SK-N-SH (cell line): ENCODE results near the gene CYP27B1. TPM values are rescaled to one million over a fixed set of nuclear protein-coding genes. Genes with fewer than 3 reads are reported as not detected.

ENCODE experiments used
- CTCF ChIA-PET: fragments of 300-600, 350-600 bp; formaldehyde crosslinking; extraction: SDS; loops from one replicate; lab custom pipeline; 2021; lab: Yijun Ruan, JAX
- POLR2A ChIA-PET: fragments of 350-600 bp; sonication (Branson Sonifier 250); formaldehyde crosslinking; extraction: SDS; loops from one replicate; lab custom pipeline; 2020; ENCODE audit warnings: antibody characterized with exemption, inconsistent platforms; lab: Yijun Ruan, JAX
- DNase-seq: peaks from one replicate; pipeline ENCODE4 v3.0.0; 2012
- H2AFZ ChIP-seq: fragments of 200-600 bp; sonication (generic); 2 replicates; pipeline ENCODE4 v1.8.1; 2016; ENCODE audit warnings: antibody characterized with exemption, mild to moderate bottlenecking, low read depth
- H3F3A ChIP-seq: fragments of 200-600 bp; sonication (generic); replicated peaks from 2 replicates; pipeline ENCODE3; 2016; ENCODE audit warnings: antibody characterized with exemption, mild to moderate bottlenecking; ENCODE audit not compliant: insufficient read depth
- H3K27ac ChIP-seq, 2 experiments: fragments of 200-500 bp in 1 of 2; fragments of 200-600 bp in 1 of 2; sonication (Bioruptor generic) in 1 of 2; sonication (generic), shearing (Covaris generic) in 1 of 2; 2 replicates each; pipeline versions ENCODE4 v1.5.1 to v1.6.1; 2014 to 2016; ENCODE audit warnings: low read depth in 2 of 2, inconsistent platforms in 1 of 2, low read length in 1 of 2, mild to moderate bottlenecking in 1 of 2, mixed read lengths in 1 of 2
- H3K27me3 ChIP-seq: fragments of 200-600 bp; sonication (generic), shearing (Covaris generic); 2 replicates; pipeline ENCODE4 v1.6.1; 2016; ENCODE audit warnings: mixed run types; ENCODE audit not compliant: insufficient read depth
- H3K36me3 ChIP-seq, 2 experiments: fragments of 200-500 bp in 1 of 2; fragments of 200-600 bp in 1 of 2; sonication (Bioruptor generic) in 1 of 2; sonication (generic) in 1 of 2; replicated peaks in 1 of 2; 2 replicates each; pipeline versions ENCODE3 to v1.5.1; 2014 to 2016; ENCODE audit warnings: low read length in 1 of 2, mild to moderate bottlenecking in 1 of 2; ENCODE audit not compliant: insufficient read depth in 2 of 2, control insufficient read depth in 1 of 2
- H3K4me1 ChIP-seq, 2 experiments: fragments of 200-500 bp in 1 of 2; fragments of 200-600 bp in 1 of 2; sonication (Bioruptor generic) in 1 of 2; sonication (generic), shearing (Covaris generic) in 1 of 2; 2 replicates each; pipeline versions ENCODE4 v1.5.1 to v1.6.1; 2014 to 2016; ENCODE audit warnings: low read depth in 1 of 2, low read length in 1 of 2, mixed run types in 1 of 2; ENCODE audit not compliant: insufficient read depth in 2 of 2, control insufficient read depth in 1 of 2
- H3K4me2 ChIP-seq: fragments of 200-600 bp; sonication (generic), shearing (Covaris generic); 2 replicates; pipeline ENCODE4 v1.6.1; 2017; ENCODE audit warnings: mixed run types
- H3K4me3 ChIP-seq, 2 experiments: fragments of 200-500 bp in 1 of 2; fragments of 200-600 bp in 1 of 2; sonication (Bioruptor generic) in 1 of 2; sonication (generic), shearing (Covaris generic) in 1 of 2; 2 replicates each; pipeline versions ENCODE4 v1.5.1 to v1.8.1; 2014 to 2016; ENCODE audit warnings: low read depth in 2 of 2, inconsistent platforms in 1 of 2, low read length in 1 of 2, mild to moderate bottlenecking in 1 of 2, mixed read lengths in 1 of 2, moderate library complexity in 1 of 2
- H3K79me2 ChIP-seq: fragments of 200-600 bp; sonication (generic); 2 replicates; pipeline ENCODE4 v1.8.1; 2017; ENCODE audit warnings: mild to moderate bottlenecking; ENCODE audit not compliant: insufficient read depth
- H3K9ac ChIP-seq: fragments of 200-600 bp; sonication (generic); 2 replicates; pipeline ENCODE4 v1.6.1; 2017; ENCODE audit warnings: mixed run types
- H3K9me2 ChIP-seq: fragments of 200-600 bp; sonication (generic); 2 replicates; pipeline ENCODE4 v1.6.1; 2017; ENCODE audit warnings: mixed run types
- H3K9me3 ChIP-seq: fragments of 200-600 bp; sonication (generic); 2 replicates; pipeline ENCODE4 v1.6.1; 2017; ENCODE audit warnings: mixed run types, mild to moderate bottlenecking, moderate library complexity
- H4K20me1 ChIP-seq: fragments of 200-600 bp; sonication (generic); 2 replicates; pipeline ENCODE4 v1.6.1; 2017; ENCODE audit warnings: mild to moderate bottlenecking, mixed run types; ENCODE audit not compliant: insufficient read depth
- CHD2 ChIP-seq: fragments of 150-350 bp; IDR thresholded peaks from 2 replicates; pipeline ENCODE4 v1.6.1; 2018; ENCODE audit warnings: low read length; ENCODE audit not compliant: partially characterized antibody
- ELF1 ChIP-seq: IDR thresholded peaks from 2 replicates; pipeline ENCODE4 v1.4.0; 2012
- EP300 ChIP-seq, 2 experiments: IDR thresholded peaks; 2 replicates each; pipeline versions ENCODE4 v1.4.0 to v1.6.1; 2012; ENCODE audit warnings: borderline replicate concordance in 1 of 2, low read depth in 1 of 2, low read length in 1 of 2
- EZH2phosphoT487 ChIP-seq: fragments of 200-600 bp; sonication (generic); IDR thresholded peaks from 2 replicates; pipeline ENCODE4 v1.6.1; 2017; ENCODE audit warnings: low read depth, mixed run types, mild to moderate bottlenecking, antibody characterized with exemption, moderate library complexity, borderline replicate concordance
- FOSL2 ChIP-seq: IDR thresholded peaks from 2 replicates; pipeline ENCODE4 v1.4.0; 2012; ENCODE audit warnings: low read depth, mild to moderate bottlenecking, moderate library complexity, borderline replicate concordance
- FOXM1 ChIP-seq: IDR thresholded peaks from 2 replicates; pipeline ENCODE4 v1.4.0; 2012; ENCODE audit warnings: low read depth, mild to moderate bottlenecking
- GABPA ChIP-seq: IDR thresholded peaks from 2 replicates; pipeline ENCODE4 v1.4.0; 2012; ENCODE audit warnings: low read depth, mild to moderate bottlenecking
- GATA2 ChIP-seq: sonication (generic); formaldehyde crosslinking; IDR thresholded peaks from 2 replicates; pipeline ENCODE4 v1.5.0; 2020; ENCODE audit warnings: mild to moderate bottlenecking, missing genetic modification reagents
- MXI1 ChIP-seq: IDR thresholded peaks from 2 replicates; pipeline ENCODE4 v1.6.1; 2012; ENCODE audit warnings: mild to moderate bottlenecking, low read depth, low read length, improper control_type of control experiment
- POLR2AphosphoS5 ChIP-seq: IDR thresholded peaks from 2 replicates; pipeline ENCODE4 v1.6.1; 2012; ENCODE audit warnings: low read depth, low read length
- RAD21 ChIP-seq: IDR thresholded peaks from 2 replicates; pipeline ENCODE4 v1.6.1; 2012; ENCODE audit warnings: mild to moderate bottlenecking, low read length
- RXRA ChIP-seq: IDR thresholded peaks from 2 replicates; pipeline ENCODE4 v1.4.0; 2012; ENCODE audit warnings: low read depth, mild to moderate bottlenecking, borderline replicate concordance
- SMC3 ChIP-seq: IDR thresholded peaks from 2 replicates; pipeline ENCODE4 v1.6.1; 2012; ENCODE audit warnings: low read depth, low read length, improper control_type of control experiment
- TAF1 ChIP-seq: IDR thresholded peaks from 2 replicates; pipeline ENCODE4 v1.6.1; 2012; ENCODE audit warnings: low read depth, mild to moderate bottlenecking, low read length, moderate library complexity, borderline replicate concordance
- TCF12 ChIP-seq: IDR thresholded peaks from 2 replicates; pipeline ENCODE4 v1.4.0; 2012
- TEAD4 ChIP-seq: IDR thresholded peaks from 2 replicates; pipeline ENCODE4 v1.4.0; 2012; ENCODE audit warnings: mild to moderate bottlenecking, borderline replicate concordance; ENCODE audit not compliant: insufficient read depth
- USF1 ChIP-seq: IDR thresholded peaks from 2 replicates; pipeline ENCODE4 v1.4.0; 2012; ENCODE audit warnings: low read depth, borderline replicate concordance
- YY1 ChIP-seq: IDR thresholded peaks from 2 replicates; pipeline ENCODE4 v1.4.0; 2012; ENCODE audit warnings: low read depth, mild to moderate bottlenecking
- ZBTB33 ChIP-seq: IDR thresholded peaks from 2 replicates; pipeline ENCODE4 v1.4.0; 2012; ENCODE audit warnings: low read depth, borderline replicate concordance
- WGBS: methylation state at CpG from one replicate; pipeline ENCODE4 v1.1.6; 2017; ENCODE audit warnings: low lambda C conversion rate; 5-methylcytosine and 5-hydroxymethylcytosine counted together
- polyA plus RNA-seq, 3 experiments: library from polyadenylated mRNA; depleted of rRNA; stranded (reverse); fragments of >200 nt; gene quantifications; 2 replicates each; pipeline ENCODE4 v1.2.3, GENCODE V29; 2012

CYP27B1 gene
- polyA plus RNA-seq, 1 of the 3 experiments (the other 2 are of a cell fraction), result 1.7 TPM

GRCh38 chr12:57770734-57771133 lies 3.9 kb upstream of the CYP27B1 start:
- 89% methylated on average over 4 of the region's 4 CpGs for WGBS
- Histone ChIP-seq H3K9ac (peak overlapping the region; percentile 88; the same call in 1 of the 2 replicates), H2AFZ (no peak overlapping the region), H4K20me1 (no peaks in the 10 kb centered on the region), H3K9me2 (no peaks in the 10 kb centered on the region), H3K4me2 (peak overlapping the region; percentile 93), H3K4me1 (peaks cover 3 to 25% of the 10 kb centered on the region in 2 experiments; a peak in 1 of 4 replicates), H3K36me3 (peaks cover 9 to 20% of the 10 kb centered on the region in 2 experiments), H3F3A (peaks cover 3% of the 10 kb centered on the region), H3K27ac (peak overlapping the region in 1 of 2 experiments; percentile 92; a peak in 2 of 4 replicates), H3K27me3 (no peaks in the 10 kb centered on the region; the same call in 1 of the 2 replicates), H3K9me3 (no peaks in the 10 kb centered on the region), H3K79me2 (peaks cover 33% of the 10 kb centered on the region), H3K4me3 (peak overlapping the region; percentile 60 to 78; a peak in 2 of 4 replicates)
- POLR2A ChIA-PET, result no interaction called here
- DNase-seq, result no peak
- TF ChIP-seq SMC3 (no peak), TAF1 (no peak), TEAD4 (no peak), ELF1 (no peak), MXI1 (no peak), CHD2 (no peak), EP300 (IDR thresholded peaks at IDR 0.05; ENCODE audit: borderline replicate concordance in 1 of 2, low read depth in 1 of 2, low read length in 1 of 2) (no peak), YY1 (no peak), RXRA (no peak), ZBTB33 (no peak), FOXM1 (no peak), POLR2AphosphoS5 (no peak), TCF12 (no peak), GATA2 (CRISPR knock-in tag) (no peak), EZH2phosphoT487 (no peak), GABPA (no peak), USF1 (no peak), RAD21 (no peak), FOSL2 (no peak)
- CTCF ChIA-PET, result interaction anchor here (1.0 to 2.0 kb wide), 3 partner anchors 11 to 15 kb away, joined by 3 to 11 read pairs (median 4); partner anchors contain the start of gene TSFM
